HCT116 (cell line): ENCODE data around the gene EWSR1. TPM values are rescaled to one million over a fixed set of nuclear protein-coding genes. Genes with fewer than 3 reads are reported as not detected.

Experiments
- ATAC-seq: fragments of 200-7000 bp; cut with Tn5 transposase; 2 replicates; pipeline ENCODE4 v1.9.1; 2020; ENCODE audit warnings: mild to moderate bottlenecking, moderate library complexity
- BruUV-seq: library from RNA; stranded (reverse); fragments of 400-500 nt; replicated peaks from 2 replicates; lab custom pipeline; 2021; lab: Mats Ljungman, UMichigan
- CTCF ChIA-PET: fragments of 300-600 bp; sonication (Branson Sonifier 250); formaldehyde crosslinking; loops from one replicate; lab custom pipeline; 2021; ENCODE audit warnings: antibody characterized with exemption; lab: Charles Lee
- POLR2A ChIA-PET: fragments of 300-600, 350-600 bp; sonication (Branson Sonifier 250); formaldehyde crosslinking; loops from one replicate; lab custom pipeline; 2021; ENCODE audit warnings: antibody characterized with exemption; lab: Charles Lee
- RAD21 ChIA-PET, 2 experiments: fragments of 300-600 bp; sonication (Branson Sonifier 250); formaldehyde crosslinking; loops; one replicate each; lab custom pipeline; 2023; ENCODE audit warnings: low total read pairs in 2 of 2; ENCODE audit not compliant: uncharacterized antibody in 2 of 2, unreplicated experiment in 2 of 2, low non-redundant PET in 1 of 2; lab: Charles Lee
- DNase-seq: peaks from one replicate; pipeline ENCODE4 v3.0.0-alpha.2; 2010; ENCODE audit warnings: low read depth, low spot score
- H2AFZ ChIP-seq: fragments of 200-600 bp; shearing (Covaris generic), sonication (generic); 2 replicates; pipeline ENCODE4 v1.6.1; 2017; ENCODE audit warnings: low read depth, mixed run types, mixed read lengths, antibody characterized with exemption, low read length; ENCODE audit not compliant: poor library complexity, severe bottlenecking
- H3K27ac ChIP-seq: 2 replicates; pipeline ENCODE4 v1.5.1; 2012; ENCODE audit warnings: low read depth, low read length
- H3K27me3 ChIP-seq: fragments of 200-600 bp; sonication (generic); 2 replicates; pipeline ENCODE4 v1.6.1; 2016; ENCODE audit warnings: mixed run types, low read length, mixed read lengths; ENCODE audit not compliant: insufficient read depth
- H3K36me3 ChIP-seq, 2 experiments: fragments of 200-500 bp in 1 of 2; fragments of 200-600 bp in 1 of 2; sonication (Bioruptor generic) in 1 of 2; sonication (generic) in 1 of 2; 2 replicates each; pipeline versions ENCODE4 v1.5.1 to v1.6.1; 2014 to 2016; ENCODE audit warnings: low read length in 2 of 2, inconsistent platforms in 1 of 2, mixed read lengths in 1 of 2, mixed run types in 1 of 2; ENCODE audit not compliant: insufficient read depth in 2 of 2, control insufficient read depth in 1 of 2
- H3K4me1 ChIP-seq, 2 experiments: fragments of 200-600 bp in 1 of 2; sonication (generic) in 1 of 2; 2 replicates each; pipeline versions ENCODE4 v1.5.1 to v1.6.1; 2012 to 2017; ENCODE audit warnings: low read length in 2 of 2, inconsistent platforms in 1 of 2, mild to moderate bottlenecking in 1 of 2, mixed read lengths in 1 of 2, mixed run types in 1 of 2, moderate library complexity in 1 of 2; ENCODE audit not compliant: insufficient read depth in 2 of 2, control insufficient read depth in 1 of 2
- H3K4me2 ChIP-seq: fragments of 200-600 bp; sonication (generic); 2 replicates; pipeline ENCODE4 v1.6.1; 2017; ENCODE audit warnings: mixed run types, low read length, mixed read lengths
- H3K4me3 ChIP-seq, 2 experiments: fragments of 200-600 bp in 1 of 2; sonication (generic) in 1 of 2; replicated peaks in 1 of 2; 2 replicates each; pipeline ENCODE4 v1.5.1; 2011 to 2016; ENCODE audit warnings: low read length in 2 of 2, control low read depth in 1 of 2, low read depth in 1 of 2, mild to moderate bottlenecking in 1 of 2, mixed read lengths in 1 of 2, mixed run types in 1 of 2
- H3K79me2 ChIP-seq: fragments of 200-600 bp; sonication (generic); 2 replicates; pipeline ENCODE4 v1.6.1; 2017; ENCODE audit warnings: mild to moderate bottlenecking, mixed run types, low read length, moderate library complexity, mixed read lengths; ENCODE audit not compliant: insufficient read depth
- H3K9ac ChIP-seq: fragments of 200-600 bp; sonication (generic); 2 replicates; pipeline ENCODE4 v1.6.1; 2016; ENCODE audit warnings: low read length, mixed read lengths
- H3K9me2 ChIP-seq: fragments of 200-600 bp; sonication (generic), shearing (Covaris generic); 2 replicates; pipeline ENCODE4 v1.6.1; 2017; ENCODE audit warnings: mixed run types, mild to moderate bottlenecking, moderate library complexity; ENCODE audit not compliant: insufficient read depth
- H3K9me3 ChIP-seq, 2 experiments: fragments of 200-500 bp in 1 of 2; fragments of 200-600 bp in 1 of 2; sonication (Bioruptor generic) in 1 of 2; sonication (generic) in 1 of 2; 2 replicates each; pipeline ENCODE4 v1.6.1; 2014 to 2017; ENCODE audit warnings: low read length in 2 of 2, mixed read lengths in 2 of 2, inconsistent platforms in 1 of 2, low read depth in 1 of 2, mild to moderate bottlenecking in 1 of 2, mixed run types in 1 of 2, moderate library complexity in 1 of 2; ENCODE audit not compliant: control insufficient read depth in 1 of 2, insufficient read depth in 1 of 2
- H4K20me1 ChIP-seq: fragments of 200-600 bp; sonication (generic), shearing (Covaris generic); 2 replicates; pipeline ENCODE4 v1.6.1; 2017; ENCODE audit warnings: mixed run types, mild to moderate bottlenecking, moderate library complexity; ENCODE audit not compliant: insufficient read depth
- EGR1 ChIP-seq: IDR thresholded peaks from 2 replicates; pipeline ENCODE4 v1.6.1; 2012; ENCODE audit warnings: low read depth
- EZH2phosphoT487 ChIP-seq: fragments of 200-600 bp; IDR thresholded peaks from 2 replicates; pipeline ENCODE4 v1.6.1; 2018; ENCODE audit warnings: antibody characterized with exemption, borderline replicate concordance
- JUND ChIP-seq: IDR thresholded peaks from 2 replicates; pipeline ENCODE4 v1.6.1; 2012
- SRF ChIP-seq: IDR thresholded peaks from 2 replicates; pipeline ENCODE4 v1.6.1; 2012; ENCODE audit warnings: low read depth
- ZNF274 ChIP-seq: fragments of 200-500 bp; sonication (Bioruptor generic); IDR thresholded peaks from 2 replicates; pipeline ENCODE4 v1.6.1; 2014; ENCODE audit warnings: mild to moderate bottlenecking, low read depth, low read length, inconsistent platforms
- intact Hi-C: fragments of 100-400 bp; cut with micrococcal nuclease; formaldehyde crosslinking; loops from 2 replicates; pipeline ENCODE4 v1.10.0; 2022
- total RNA-seq: library from RNA; stranded (reverse); gene quantifications from one replicate; pipeline ENCODE4 v1.2.1, GENCODE V29; 2021; ENCODE audit not compliant: unreplicated experiment
- TF ChIP-seq, protein P1 (sequence below): IDR thresholded peaks from 2 replicates; pipeline ENCODE4 v1.6.1; 2011; ENCODE audit warnings: mild to moderate bottlenecking, low read length, moderate library complexity; ENCODE audit not compliant: insufficient replicate concordance; ENCODE audit errors: extremely low read depth
- TF ChIP-seq, protein P2 (sequence below): IDR thresholded peaks from 2 replicates; pipeline ENCODE4 v1.6.1; 2012

Gene EWSR1
- total RNA-seq, 1 experiment from 2014 or later, result 335 TPM

DNA sequence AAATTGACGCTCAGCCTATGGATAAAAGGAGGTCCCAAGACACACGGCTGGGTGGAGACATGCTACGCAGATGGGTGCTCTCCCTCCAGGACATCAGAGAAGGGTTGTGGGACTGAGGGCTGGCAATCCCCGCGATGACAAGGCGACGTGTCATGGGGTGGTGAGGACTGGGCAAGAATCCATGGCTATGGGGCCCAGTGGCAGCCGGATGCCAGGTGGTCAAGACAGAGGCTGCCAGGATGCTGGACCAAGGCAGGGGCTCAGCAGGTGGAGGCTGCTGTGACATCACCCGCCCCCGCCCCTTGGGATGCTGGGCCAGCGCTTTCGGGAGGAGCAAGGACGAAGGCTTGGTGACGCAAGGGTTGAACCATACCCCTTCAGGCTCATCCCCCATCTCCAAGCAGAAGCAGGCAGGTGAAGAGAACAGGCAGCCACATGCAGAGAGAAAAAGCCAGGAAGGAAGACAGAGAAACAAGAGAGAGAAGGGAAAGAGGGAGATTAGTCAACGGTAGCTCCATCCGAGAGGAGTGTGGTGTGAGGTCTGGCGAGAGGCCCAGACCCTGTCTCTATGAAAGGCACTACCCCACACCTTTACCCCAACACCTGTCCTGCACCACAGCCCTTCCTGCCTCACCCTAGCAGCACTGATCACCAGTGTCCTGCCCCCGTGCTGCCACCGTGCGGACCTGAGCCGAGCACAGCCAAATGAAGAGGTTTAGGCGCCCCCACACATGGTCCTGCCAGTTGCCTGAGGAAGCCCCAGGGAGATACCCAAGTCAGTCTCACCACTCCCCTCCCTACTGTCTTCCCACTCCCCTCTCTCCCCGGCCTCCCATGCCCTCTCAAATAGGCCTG, 71.5 kb downstream of the EWSR1 start:
- H3K27me3 ChIP-seq, result no peaks in the 10 kb centered on the region
- BruUV-seq, result no TSS peak
- no peaks in the 10 kb centered on the region for H3K79me2 ChIP-seq
- CTCF ChIA-PET, result no interaction called here
- no peaks in the 10 kb centered on the region for H3K9me2 ChIP-seq
- POLR2A ChIA-PET, result no interaction called here
- ATAC-seq, result no peak
- H3K4me2 ChIP-seq, result no peak overlapping the region
- no peak overlapping the region for H3K4me3 ChIP-seq
- RAD21 ChIA-PET, result no interaction called here
- TF ChIP-seq EGR1 (no peak), JUND (no peak), EZH2phosphoT487 (no peak), ZNF274 (no peak), SRF (no peak)
- TF ChIP-seq, protein P1, sequence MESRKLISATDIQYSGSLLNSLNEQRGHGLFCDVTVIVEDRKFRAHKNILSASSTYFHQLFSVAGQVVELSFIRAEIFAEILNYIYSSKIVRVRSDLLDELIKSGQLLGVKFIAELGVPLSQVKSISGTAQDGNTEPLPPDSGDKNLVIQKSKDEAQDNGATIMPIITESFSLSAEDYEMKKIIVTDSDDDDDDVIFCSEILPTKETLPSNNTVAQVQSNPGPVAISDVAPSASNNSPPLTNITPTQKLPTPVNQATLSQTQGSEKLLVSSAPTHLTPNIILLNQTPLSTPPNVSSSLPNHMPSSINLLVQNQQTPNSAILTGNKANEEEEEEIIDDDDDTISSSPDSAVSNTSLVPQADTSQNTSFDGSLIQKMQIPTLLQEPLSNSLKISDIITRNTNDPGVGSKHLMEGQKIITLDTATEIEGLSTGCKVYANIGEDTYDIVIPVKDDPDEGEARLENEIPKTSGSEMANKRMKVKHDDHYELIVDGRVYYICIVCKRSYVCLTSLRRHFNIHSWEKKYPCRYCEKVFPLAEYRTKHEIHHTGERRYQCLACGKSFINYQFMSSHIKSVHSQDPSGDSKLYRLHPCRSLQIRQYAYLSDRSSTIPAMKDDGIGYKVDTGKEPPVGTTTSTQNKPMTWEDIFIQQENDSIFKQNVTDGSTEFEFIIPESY, result no peak
- TF ChIP-seq, protein P2, sequence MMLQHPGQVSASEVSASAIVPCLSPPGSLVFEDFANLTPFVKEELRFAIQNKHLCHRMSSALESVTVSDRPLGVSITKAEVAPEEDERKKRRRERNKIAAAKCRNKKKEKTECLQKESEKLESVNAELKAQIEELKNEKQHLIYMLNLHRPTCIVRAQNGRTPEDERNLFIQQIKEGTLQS, result no peak
- TF ChIP-seq, all 23 proteins: peak for 0
- Histone ChIP-seq H4K20me1 (no peaks in the 10 kb centered on the region; the same call in 1 of the 2 replicates), H3K36me3 (peaks cover 16 to 25% of the 10 kb centered on the region in 2 experiments), H3K4me1 (peaks cover 18 to 20% of the 10 kb centered on the region in 2 experiments), H2AFZ (no peak overlapping the region), H3K9ac (no peak overlapping the region), H3K27ac (no peak overlapping the region), H3K9me3 (no peaks in the 10 kb centered on the region)
- DNase-seq, result no peak
- intact Hi-C loops, result no loop called here
